GM18909 (cell line): Measurements from ENCODE around the gene TIMM29.

Source experiments
- ATAC-seq: cut with Tn5 transposase; IDR thresholded peaks from one replicate; pipeline ENCODE4 v1.9.1; 2021; ENCODE audit warnings: mild to moderate bottlenecking; ENCODE audit not compliant: unreplicated experiment, poor library complexity

Gene TIMM29

GRCh38 chr19:10976131-10976892 lies 47.7 kb downstream of the TIMM29 start:
- ATAC-seq: no peak

- ATAC-seq: no peak
Observed at GRCh38 chr19:10977742-10978092, 49.1 kb downstream of the TIMM29 start.
